ENCODE data around the gene KDM2A.

GRCh38 chr11:67114275-67114896 lies 4.7 kb upstream of the KDM2A start:
- TF ChIP-seq CTCF (conservative IDR thresholded peaks at IDR 0.05; ENCODE audit: low read length), result no peak
- TF ChIP-seq EZH2phosphoT487 (IDR thresholded peaks at IDR 0.05; ENCODE audit: borderline replicate concordance), result no peak
